ENCODE measurements around the gene AMDHD2.
"Not testable (repeated sequence)": the region's sequence is repeated elsewhere in the genome, so short reads cannot be mapped to it uniquely, and the experiment has no call there.

Gene AMDHD2

DNA sequence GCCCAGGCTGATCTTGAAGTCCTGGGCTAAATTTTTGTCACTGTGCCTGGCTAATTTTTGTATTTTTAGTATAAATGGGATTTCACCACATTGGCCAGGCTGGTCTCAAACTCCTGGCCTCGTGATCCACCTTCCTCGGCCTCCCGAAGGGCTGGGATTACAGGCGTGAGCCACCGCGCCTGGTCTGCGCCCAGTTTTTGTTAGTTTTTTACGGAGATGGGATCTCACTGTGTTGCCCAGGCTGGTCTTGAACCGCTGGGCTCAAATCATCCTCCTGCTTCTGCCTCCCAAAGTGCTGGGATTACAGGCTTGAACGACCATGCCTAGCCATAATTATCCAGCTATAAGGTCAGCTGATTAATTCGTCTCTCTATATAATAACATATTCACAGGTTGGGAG, 13.7 kb downstream of the AMDHD2 start:
- Histone ChIP-seq H3K36me3 (ENCODE audit: control insufficient read depth, low read length) (peaks cover 6% of the 10 kb centered on the region; the same call in 1 of the 2 replicates), H3K79me2 (ENCODE audit: control insufficient read depth, low read length) (peaks cover 5% of the 10 kb centered on the region), H3K4me3 (ENCODE audit: low read length) (no peak overlapping the region), H4K20me1 (ENCODE audit: control insufficient read depth, insufficient read depth, low read depth, low read length) (no peaks in the 10 kb centered on the region), H3K27ac (ENCODE audit: low read depth, low read length) (no peak overlapping the region), H3K9me2 (replicated peaks; ENCODE audit: control insufficient read depth, low read length) (no peaks in the 10 kb centered on the region), H3K9me3 (ENCODE audit: control insufficient read depth, insufficient read depth, low read length) (no peaks in the 10 kb centered on the region), H3F3A (ENCODE audit: control insufficient read depth, insufficient read depth) (peaks cover 6% of the 10 kb centered on the region), H3K27me3 (ENCODE audit: control insufficient read depth, low read length) (no peaks in the 10 kb centered on the region), H3K4me2 (ENCODE audit: low read length) (no peak overlapping the region), H3K4me1 (ENCODE audit: control insufficient read depth, low read length) (peaks cover 27% of the 10 kb centered on the region)
- no peak for TF ChIP-seq CTCF (IDR thresholded peaks at IDR 0.05; ENCODE audit: low read depth, low read length, poor library complexity, severe bottlenecking)
- no peak for TF ChIP-seq EZH2phosphoT487 (IDR thresholded peaks at IDR 0.05; ENCODE audit: borderline replicate concordance, low read length)

DNA sequence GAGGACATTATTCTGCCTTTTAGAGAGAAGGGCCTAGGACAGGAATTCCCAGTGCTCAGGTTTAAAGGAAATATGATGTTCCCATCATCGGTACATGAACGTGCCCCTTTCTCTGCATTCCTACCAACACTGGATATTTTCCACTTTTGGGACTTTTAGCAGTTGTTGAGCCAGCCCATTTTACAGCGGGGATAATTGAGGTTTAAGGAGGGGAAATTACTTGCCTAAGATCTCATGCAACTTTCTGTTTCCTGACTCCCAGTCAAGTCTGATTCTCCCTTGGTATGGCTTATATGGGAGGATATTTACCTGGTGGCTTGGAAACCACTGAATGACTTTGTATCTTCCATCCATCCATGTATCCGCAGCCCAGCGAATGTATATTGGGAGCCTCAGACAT, 14.2 kb downstream of the AMDHD2 start:
- not testable (repeated sequence) for H3K4me2 ChIP-seq (ENCODE audit: low read length); H3K27ac ChIP-seq (ENCODE audit: low read depth, low read length); H3F3A ChIP-seq (ENCODE audit: control insufficient read depth, insufficient read depth); H3K9me2 ChIP-seq (replicated peaks; ENCODE audit: control insufficient read depth, low read length); H3K4me3 ChIP-seq (ENCODE audit: low read length); H3K9me3 ChIP-seq (ENCODE audit: control insufficient read depth, insufficient read depth, low read length); H4K20me1 ChIP-seq (ENCODE audit: control insufficient read depth, insufficient read depth, low read depth, low read length); H3K27me3 ChIP-seq (ENCODE audit: control insufficient read depth, low read length); H3K79me2 ChIP-seq (ENCODE audit: control insufficient read depth, low read length); H3K36me3 ChIP-seq (ENCODE audit: control insufficient read depth, low read length)
- H3K4me1 ChIP-seq (ENCODE audit: control insufficient read depth, low read length): peaks cover 32% of the 10 kb centered on the region

GRCh38 chr16:2535625-2536013, 15.4 kb downstream of the AMDHD2 start:
- Histone ChIP-seq H3K4me3 (ENCODE audit: low read length) (no peak overlapping the region), H3K4me1 (ENCODE audit: control insufficient read depth, low read length) (peaks cover 45% of the 10 kb centered on the region), H3K27me3 (ENCODE audit: control insufficient read depth, low read length) (no peaks in the 10 kb centered on the region), H3K36me3 (ENCODE audit: control insufficient read depth, low read length) (peaks cover 11% of the 10 kb centered on the region), H4K20me1 (ENCODE audit: control insufficient read depth, insufficient read depth, low read depth, low read length) (peaks cover 5% of the 10 kb centered on the region), H3K9me3 (ENCODE audit: control insufficient read depth, insufficient read depth, low read length) (no peaks in the 10 kb centered on the region), H3K4me2 (ENCODE audit: low read length) (no peak overlapping the region), H3F3A (ENCODE audit: control insufficient read depth, insufficient read depth) (peaks cover 6% of the 10 kb centered on the region), H3K9me2 (replicated peaks; ENCODE audit: control insufficient read depth, low read length) (no peaks in the 10 kb centered on the region), H3K27ac (ENCODE audit: low read depth, low read length) (no peak overlapping the region), H3K79me2 (ENCODE audit: control insufficient read depth, low read length) (peaks cover 22% of the 10 kb centered on the region)
- TF ChIP-seq EZH2phosphoT487 (IDR thresholded peaks at IDR 0.05; ENCODE audit: borderline replicate concordance, low read length): no peak
- TF ChIP-seq CTCF (IDR thresholded peaks at IDR 0.05; ENCODE audit: low read depth, low read length, poor library complexity, severe bottlenecking): no peak

DNA sequence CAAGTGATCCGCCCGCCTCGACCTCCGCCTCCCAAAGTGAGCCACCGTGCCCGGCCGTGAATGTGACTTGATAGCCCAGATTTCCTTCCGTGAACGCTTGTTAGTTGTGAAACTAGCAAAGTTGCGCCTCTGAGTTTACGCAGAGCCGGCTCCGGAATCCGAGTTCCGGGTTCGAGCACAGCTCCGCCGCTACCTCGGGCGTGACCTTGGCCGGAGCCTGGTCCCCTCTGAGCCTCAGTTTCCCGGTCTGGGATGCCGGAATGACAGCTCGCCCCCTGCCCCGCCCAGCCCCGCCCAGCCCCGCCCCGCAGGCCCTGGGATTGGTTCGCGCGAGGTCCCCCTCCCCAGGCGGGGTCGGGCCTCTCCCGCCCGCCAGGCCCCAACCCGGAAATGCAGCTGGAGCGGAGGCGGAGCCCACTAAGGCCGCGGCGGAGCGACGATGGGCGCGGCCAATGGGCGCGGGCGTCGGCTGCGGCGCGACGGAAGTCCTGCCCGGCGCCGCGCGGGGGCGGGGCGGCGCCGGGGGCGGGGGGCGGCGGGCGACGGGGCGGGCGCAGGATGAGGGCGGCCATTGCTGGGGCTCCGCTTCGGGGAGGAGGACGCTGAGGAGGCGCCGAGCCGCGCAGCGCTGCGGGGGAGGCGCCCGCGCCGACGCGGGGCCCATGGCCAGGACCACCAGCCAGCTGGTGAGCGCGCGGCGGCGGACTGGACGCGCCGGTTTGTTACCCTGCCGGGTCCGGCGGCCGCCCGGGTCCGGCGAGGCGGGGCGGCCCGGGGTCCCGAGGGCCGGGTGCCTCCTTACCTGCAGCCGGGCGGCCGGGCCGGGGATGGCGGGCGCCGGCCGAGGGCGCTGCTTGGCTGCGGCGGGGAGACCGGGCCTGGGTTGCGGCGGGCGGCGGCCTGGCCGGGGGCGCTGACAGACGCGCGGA, 17.5 kb downstream of the AMDHD2 start, which contains the start of gene PDPK1:
Gene PDPK1, plus strand, starts transcription at position 571 of the 929 bp plus-strand sequence. Its CDS starts 92 bp downstream, at position 663.
- Histone ChIP-seq H3K4me3 (ENCODE audit: low read length) (peak within 1 kb of the TSS; percentile 94), H3K36me3 (ENCODE audit: control insufficient read depth, low read length) (peaks cover 17% of the 10 kb centered on the region), H3K4me1 (ENCODE audit: control insufficient read depth, low read length) (peaks cover 44% of the 10 kb centered on the region), H3K4me2 (ENCODE audit: low read length) (peak within 1 kb of the TSS; percentile 92), H4K20me1 (ENCODE audit: control insufficient read depth, insufficient read depth, low read depth, low read length) (peaks cover 5% of the 10 kb centered on the region), H3K27ac (ENCODE audit: low read depth, low read length) (peak within 1 kb of the TSS; percentile 59), H3F3A (ENCODE audit: control insufficient read depth, insufficient read depth) (peaks cover 3% of the 10 kb centered on the region), H3K9me2 (replicated peaks; ENCODE audit: control insufficient read depth, low read length) (no peaks in the 10 kb centered on the region), H3K9me3 (ENCODE audit: control insufficient read depth, insufficient read depth, low read length) (no peaks in the 10 kb centered on the region), H3K27me3 (ENCODE audit: control insufficient read depth, low read length) (no peaks in the 10 kb centered on the region), H3K79me2 (ENCODE audit: control insufficient read depth, low read length) (peaks cover 40% of the 10 kb centered on the region)
- TF ChIP-seq CTCF (IDR thresholded peaks at IDR 0.05; ENCODE audit: low read depth, low read length, poor library complexity, severe bottlenecking) (no peak), EZH2phosphoT487 (IDR thresholded peaks at IDR 0.05; ENCODE audit: borderline replicate concordance, low read length) (no peak)

DNA sequence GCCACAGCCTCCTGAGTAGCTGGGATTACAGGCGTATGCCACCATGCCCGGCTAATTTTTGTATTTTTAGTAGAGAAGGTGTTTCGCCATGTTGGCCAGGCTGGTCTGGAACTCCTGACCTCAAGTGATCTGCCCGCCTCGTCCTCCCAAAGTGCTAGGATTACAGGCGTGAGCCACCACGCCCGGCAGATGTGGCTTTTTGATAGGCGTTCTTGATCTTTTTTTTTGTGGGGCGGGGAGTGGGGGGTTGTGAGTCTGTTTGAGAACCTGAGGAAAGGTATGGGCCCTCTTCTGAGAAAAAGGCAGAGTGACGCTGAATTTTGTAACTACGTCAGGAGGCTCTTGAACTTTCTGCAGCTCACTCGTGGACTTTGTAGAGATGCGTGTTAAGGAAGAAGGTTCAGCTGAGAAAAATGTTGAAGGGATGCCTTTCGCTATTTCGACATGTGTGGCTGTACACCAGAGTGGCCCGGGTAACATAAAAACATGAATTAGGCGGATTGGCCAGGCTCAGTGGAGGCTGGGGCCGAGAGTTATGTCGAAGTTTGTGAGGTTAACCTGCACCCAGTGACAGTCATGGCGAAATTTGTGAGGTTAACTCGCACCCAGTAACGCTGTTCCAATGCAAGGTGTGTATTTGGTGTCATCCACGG, 19.1 kb downstream of the AMDHD2 start:
- peak overlapping the region; percentile 76 for H3K4me2 ChIP-seq (ENCODE audit: low read length)
- H3F3A ChIP-seq (ENCODE audit: control insufficient read depth, insufficient read depth); H3K27me3 ChIP-seq (ENCODE audit: control insufficient read depth, low read length); H3K9me3 ChIP-seq (ENCODE audit: control insufficient read depth, insufficient read depth, low read length); H4K20me1 ChIP-seq (ENCODE audit: control insufficient read depth, insufficient read depth, low read depth, low read length); H3K27ac ChIP-seq (ENCODE audit: low read depth, low read length); H3K9me2 ChIP-seq (replicated peaks; ENCODE audit: control insufficient read depth, low read length): not testable (repeated sequence)
- peak overlapping the region; percentile 75 for H3K4me3 ChIP-seq (ENCODE audit: low read length)
- H3K79me2 ChIP-seq (ENCODE audit: control insufficient read depth, low read length): peaks cover 49% of the 10 kb centered on the region
- H3K4me1 ChIP-seq (ENCODE audit: control insufficient read depth, low read length): peaks cover 35% of the 10 kb centered on the region
- H3K36me3 ChIP-seq (ENCODE audit: control insufficient read depth, low read length): peaks cover 17% of the 10 kb centered on the region

All from DOHH2 (cell line).